Uterus (tissue), 2 donors: ENCODE results near the gene BANK1.

Source experiments
- CTCF ChIP-seq, 4 experiments: fragments of 200-600 bp in 2 of 4; fragments of 450-650 bp in 2 of 4; sonication (generic) in 2 of 4; IDR thresholded peaks; one replicate each; pipeline ENCODE4 v1.5.1; 2016 to 2019; ENCODE audit warnings: antibody characterized with exemption in 4 of 4, mild to moderate bottlenecking in 2 of 4, moderate library complexity in 1 of 4
- POLR2A ChIP-seq, 2 donors: fragments of 450-650 bp; IDR thresholded peaks; one replicate each; pipeline ENCODE4 v1.6.1; 2016; ENCODE audit warnings: antibody characterized with exemption in 2 of 2, mild to moderate bottlenecking in 1 of 2, moderate library complexity in 1 of 2

GRCh38 chr4:102064747-102065442 is 274.4 kb downstream of the BANK1 start:
- TF ChIP-seq POLR2A (IDR thresholded peaks at IDR 0.05) (no peak), CTCF (IDR thresholded peaks at IDR 0.05) (no peak)
